ENCODE data around the gene RAB43. TPM values are rescaled to one million over a fixed set of nuclear protein-coding genes. Genes with fewer than 3 reads are reported as not detected.

RAB43 gene
- total RNA-seq, 3 donors from 2014 or later (not counting 1 experiment from before 2014, with no cell fraction given) = 36.5 to 47.2 (median 38.3) TPM

- no peaks in the 10 kb centered on the region for H3K27me3 Mint-ChIP-seq (ENCODE audit: low read depth in 2 of 2)
- H3K4me1 Mint-ChIP-seq = peaks cover 8 to 9% of the 10 kb centered on the region in 2 donors
- no peak overlapping the region for H3K27ac Mint-ChIP-seq
- Histone ChIP-seq H3K27me3 (ENCODE audit: control insufficient read depth, insufficient read depth, low read length) (no peaks in the 10 kb centered on the region), H3K27ac (ENCODE audit: low read length) (no peak overlapping the region), H3K36me3 (ENCODE audit: control insufficient read depth, insufficient read depth, low read length) (no peaks in the 10 kb centered on the region), H3K4me1 (ENCODE audit: control insufficient read depth, insufficient read depth, low read length) (peaks cover 9% of the 10 kb centered on the region), H3K9me3 (ENCODE audit: control insufficient read depth, insufficient read depth, low read length) (no peaks in the 10 kb centered on the region), H3K4me3 (ENCODE audit: low read length) (no peak overlapping the region)
- intact Hi-C loops (cut with micrococcal nuclease) = loop anchor here (1.0 to 2.0 kb wide), 2 partner anchors 68 to 193 kb away; partner anchors contain the start of gene RAB43
- H3K4me3 Mint-ChIP-seq = no peak overlapping the region
- peaks cover 3% of the 10 kb centered on the region in 2 donors for H3K9me3 Mint-ChIP-seq
- peaks cover 7% of the 10 kb centered on the region for H3K36me3 Mint-ChIP-seq
- 96% methylated on average over 5 of the region's 6 CpGs for WGBS (ENCODE audit: insufficient coverage)
- TF ChIP-seq CTCF (IDR thresholded peaks at IDR 0.05) = no peak
- no peak for ATAC-seq
- no peak for DNase-seq
Measured at GRCh38 chr3:129052675-129053074, 68.9 kb downstream of the RAB43 start.

DNA sequence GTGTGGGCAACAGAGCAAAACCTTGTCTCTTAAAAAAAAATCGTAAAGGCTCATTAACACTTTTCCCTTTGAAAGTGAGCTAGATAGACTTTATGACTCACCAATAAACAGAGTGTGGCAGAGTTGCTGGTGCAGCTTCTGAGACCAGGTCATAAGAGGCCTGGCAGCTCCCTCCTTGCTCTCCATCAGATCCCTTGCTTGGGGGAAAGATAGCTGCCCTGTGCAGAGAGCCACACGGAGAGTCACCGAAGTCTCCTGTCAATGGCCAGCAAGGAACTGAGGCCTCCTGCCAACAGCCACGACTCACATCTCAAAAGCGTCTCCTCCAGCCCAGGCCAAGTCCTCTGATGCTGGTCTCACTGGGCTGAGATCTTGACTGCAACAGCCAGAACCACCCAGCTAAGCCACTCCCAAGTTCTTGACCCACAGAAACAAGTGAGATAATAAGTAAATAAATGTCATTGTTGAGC is 69.7 kb downstream of the RAB43 start:
- Histone ChIP-seq H3K27me3 (ENCODE audit: control insufficient read depth, insufficient read depth, low read length) (no peaks in the 10 kb centered on the region), H3K4me3 (ENCODE audit: low read length) (no peak overlapping the region), H3K4me1 (ENCODE audit: control insufficient read depth, insufficient read depth, low read length) (peaks cover 9% of the 10 kb centered on the region), H3K27ac (ENCODE audit: low read length) (no peak overlapping the region), H3K9me3 (ENCODE audit: control insufficient read depth, insufficient read depth, low read length) (no peaks in the 10 kb centered on the region), H3K36me3 (ENCODE audit: control insufficient read depth, insufficient read depth, low read length) (no peaks in the 10 kb centered on the region)
- Mint-ChIP-seq H3K4me3 (no peak overlapping the region), H3K4me1 (peaks cover 8 to 9% of the 10 kb centered on the region in 2 donors), H3K27ac (no peak overlapping the region), H3K9me3 (peaks cover 3% of the 10 kb centered on the region in 2 donors), H3K36me3 (peaks cover 7% of the 10 kb centered on the region), H3K27me3 (ENCODE audit: low read depth in 2 of 2) (no peaks in the 10 kb centered on the region)
- intact Hi-C loops (cut with micrococcal nuclease) = loop anchor here (2.0 kb wide), 1 partner anchor 69 kb away; the partner anchor contains the start of gene RAB43
- ATAC-seq (no peak), DNase-seq (no peak)
- TF ChIP-seq CTCF (IDR thresholded peaks at IDR 0.05) = no peak
- WGBS (ENCODE audit: insufficient coverage) = 84% methylated on average over 5 of the region's 5 CpGs

DNA sequence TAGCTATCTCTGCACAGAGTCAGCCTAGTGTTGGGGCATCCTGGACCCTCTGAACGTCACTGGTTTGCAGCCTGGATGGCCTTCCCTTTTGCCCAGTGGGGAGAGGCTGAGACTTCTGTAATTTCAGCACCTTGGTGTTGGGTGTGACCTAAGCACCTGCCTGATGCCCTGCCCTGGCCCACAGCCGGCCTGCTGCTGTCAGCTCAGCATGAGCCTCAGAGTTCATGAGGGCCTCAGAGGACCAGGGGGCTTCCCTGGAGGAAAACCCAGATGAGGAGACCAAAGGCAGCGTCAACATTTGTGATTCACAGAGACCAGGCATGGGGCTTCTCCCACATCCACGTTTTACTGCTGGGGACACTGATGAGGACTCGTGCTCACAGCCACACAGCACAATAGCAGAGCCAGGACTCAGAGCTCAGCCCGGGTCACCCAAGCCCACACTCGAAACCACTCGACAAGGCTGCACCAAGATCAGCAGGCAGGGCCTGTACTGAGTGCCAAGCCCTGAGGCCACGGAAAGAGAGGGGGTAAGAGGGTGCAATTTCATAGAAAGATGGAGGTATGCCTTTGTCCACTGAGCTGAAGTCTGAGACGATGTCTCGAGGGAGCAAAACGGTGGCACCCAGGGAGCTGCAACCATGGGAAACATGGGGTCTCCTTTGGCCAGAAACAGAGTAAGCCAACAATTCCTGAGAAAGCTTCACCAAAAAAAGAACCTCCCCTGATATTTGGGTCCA is 70.9 kb downstream of the RAB43 start:
- Mint-ChIP-seq H3K27me3 (ENCODE audit: low read depth in 2 of 2) (no peaks in the 10 kb centered on the region), H3K4me1 (peaks cover 8 to 9% of the 10 kb centered on the region in 2 donors), H3K9me3 (peaks cover 3% of the 10 kb centered on the region in 2 donors), H3K36me3 (peaks cover 7% of the 10 kb centered on the region), H3K4me3 (no peak overlapping the region), H3K27ac (no peak overlapping the region)
- no peak overlapping the region for H3K4me3 ChIP-seq (ENCODE audit: low read length)
- no peaks in the 10 kb centered on the region for H3K27me3 ChIP-seq (ENCODE audit: control insufficient read depth, insufficient read depth, low read length)
- peaks cover 15% of the 10 kb centered on the region for H3K4me1 ChIP-seq (ENCODE audit: control insufficient read depth, insufficient read depth, low read length)
- H3K9me3 ChIP-seq (ENCODE audit: control insufficient read depth, insufficient read depth, low read length) = no peaks in the 10 kb centered on the region
- no peak for TF ChIP-seq CTCF (IDR thresholded peaks at IDR 0.05)
- DNase-seq = no peak
- intact Hi-C loops (cut with micrococcal nuclease) = no loop called here
- H3K27ac ChIP-seq (ENCODE audit: low read length) = no peak overlapping the region
- H3K36me3 ChIP-seq (ENCODE audit: control insufficient read depth, insufficient read depth, low read length) = no peaks in the 10 kb centered on the region
- no peak for ATAC-seq
- WGBS (ENCODE audit: insufficient coverage) = 87% methylated on average over 12 of the region's 12 CpGs

Data from natural killer cell (primary cell).